ENCODE data around the gene DDAH2.

The DDAH2 gene

GRCh38 chr6:31730631-31731086, 1.6 kb upstream of the DDAH2 start:
- DNase-seq: peak in 1 of 3 experiments; percentile 23

GRCh38 chr6:31729979-31730630, 1.0 kb upstream of the DDAH2 start:
- peak in 1 of 3 experiments; percentile 62 for DNase-seq

- peak in 2 of 3 experiments; percentile 14 to 68 for DNase-seq
These were observed 448 bp upstream of the DDAH2 start for GRCh38 chr6:31729515-31729978.

DNA sequence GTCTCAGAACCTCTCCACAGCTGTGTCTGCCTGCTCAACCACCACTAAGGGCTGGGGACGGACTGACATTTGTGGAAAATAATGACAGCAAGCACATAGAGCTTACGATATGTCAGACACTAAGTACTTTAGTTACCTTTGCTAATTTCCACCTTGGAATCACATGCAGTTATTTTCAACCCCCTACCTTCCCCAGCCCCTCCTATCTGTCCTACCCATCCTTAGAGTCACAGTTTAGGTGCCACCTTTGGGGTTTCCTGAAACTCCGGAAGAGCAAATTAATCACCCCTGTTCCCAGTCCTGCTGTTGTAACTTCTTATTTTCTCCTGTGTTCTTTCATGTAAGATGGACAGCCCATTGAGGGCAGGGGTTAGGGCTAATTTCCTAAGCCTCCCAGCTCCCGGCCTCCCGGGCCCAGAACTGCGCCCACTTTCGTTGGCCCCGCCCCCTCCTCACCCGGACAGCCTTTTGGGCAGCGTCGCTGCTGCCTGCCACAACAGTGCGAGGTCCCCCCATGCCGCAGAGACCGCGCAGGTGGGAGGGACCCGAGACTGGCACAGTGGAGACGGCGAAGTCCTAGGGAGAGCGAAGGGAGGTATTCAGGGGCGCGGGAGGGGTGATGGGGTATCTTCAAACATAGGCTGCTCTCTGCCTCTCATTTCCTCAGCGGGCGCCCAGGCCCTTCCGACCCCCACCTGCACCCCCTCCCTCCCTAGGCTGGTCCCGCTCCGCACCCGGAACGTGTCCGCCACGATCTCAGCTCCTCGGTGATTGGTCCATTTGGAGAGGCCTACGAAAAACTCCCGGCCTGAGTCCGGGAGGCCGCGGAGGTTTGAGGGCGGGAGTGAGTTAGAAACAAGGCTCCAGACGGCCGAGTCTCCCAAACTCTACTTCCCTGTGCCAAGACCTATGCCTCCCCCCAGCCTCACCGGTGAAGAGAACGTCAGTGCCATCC, 1.1 kb downstream of the DDAH2 start:
- no peak for DNase-seq

DNA sequence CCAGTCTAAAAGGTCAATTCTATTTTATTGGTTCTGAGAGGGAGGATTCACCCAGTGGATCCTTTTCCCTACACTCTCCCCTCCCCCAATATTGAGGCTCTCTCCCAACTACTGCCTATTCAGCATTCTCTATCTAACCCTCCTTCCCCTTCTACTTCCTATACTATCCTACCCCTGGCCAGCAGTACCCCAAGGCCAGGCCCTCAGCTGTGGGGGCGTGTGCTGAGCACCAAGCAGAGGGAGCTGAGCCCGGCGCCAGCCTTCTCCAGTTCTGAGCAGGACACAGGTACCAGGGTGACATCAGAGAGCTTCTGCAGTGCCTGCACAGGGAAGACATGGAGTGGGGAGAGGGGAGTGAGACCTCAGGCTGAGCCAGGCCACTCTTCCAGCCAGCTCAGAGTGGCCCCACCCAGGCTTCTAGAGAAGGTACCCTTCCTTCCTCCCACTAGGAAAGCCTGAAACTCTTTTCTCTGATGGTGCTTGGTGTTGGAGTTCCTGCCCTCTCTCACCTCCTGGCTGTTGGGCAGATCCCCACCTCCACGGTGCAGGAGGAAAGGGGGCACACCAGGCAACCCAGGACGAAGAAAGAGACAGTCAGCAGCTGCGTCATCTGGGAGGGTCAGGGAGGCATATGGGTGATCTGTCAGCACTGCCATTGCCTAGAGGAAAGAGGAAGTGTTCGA, 1.9 kb downstream of the DDAH2 start:
- DNase-seq: no peak

GRCh38 chr6:31725502-31726350, 3.4 kb downstream of the DDAH2 start:
- no peak for DNase-seq

- no peak for DNase-seq
These were observed 5.0 kb downstream of the DDAH2 start for GRCh38 chr6:31723980-31724691.

DNA sequence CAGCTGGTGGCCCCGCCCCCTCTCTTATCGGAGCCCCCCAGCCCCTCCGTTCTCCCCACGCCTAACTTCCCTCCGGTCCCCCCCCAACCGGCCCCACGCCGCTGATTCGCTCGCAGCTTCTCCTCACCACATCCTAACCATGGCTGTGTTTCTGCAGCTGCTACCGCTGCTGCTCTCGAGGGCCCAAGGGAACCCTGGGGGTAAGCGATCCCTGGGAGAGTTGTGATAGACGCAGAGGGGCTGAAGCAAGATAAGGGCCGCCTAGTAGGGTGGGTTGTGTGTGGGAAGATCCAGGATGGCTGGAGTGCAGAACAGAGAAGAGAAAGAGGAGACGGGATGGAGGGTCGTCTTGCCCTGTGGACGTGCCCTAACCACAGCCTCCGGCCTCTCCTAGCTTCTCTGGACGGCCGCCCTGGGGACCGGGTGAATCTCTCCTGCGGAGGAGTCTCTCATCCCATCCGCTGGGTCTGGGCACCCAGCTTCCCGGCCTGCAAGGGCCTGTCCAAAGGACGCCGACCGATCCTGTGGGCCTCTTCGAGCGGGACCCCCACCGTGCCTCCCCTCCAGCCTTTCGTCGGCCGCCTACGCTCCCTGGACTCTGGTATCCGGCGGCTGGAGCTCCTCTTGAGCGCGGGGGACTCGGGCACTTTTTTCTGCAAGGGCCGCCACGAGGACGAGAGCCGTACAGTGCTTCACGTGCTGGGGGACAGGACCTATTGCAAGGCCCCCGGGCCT, 5.7 kb downstream of the DDAH2 start, which contains the start of gene MPIG6B:
Gene MPIG6B, plus strand, starts transcription at position 129 of the 735 bp plus-strand sequence. Its CDS starts 11 bp downstream, at position 140.
- DNase-seq: no peak

DNA sequence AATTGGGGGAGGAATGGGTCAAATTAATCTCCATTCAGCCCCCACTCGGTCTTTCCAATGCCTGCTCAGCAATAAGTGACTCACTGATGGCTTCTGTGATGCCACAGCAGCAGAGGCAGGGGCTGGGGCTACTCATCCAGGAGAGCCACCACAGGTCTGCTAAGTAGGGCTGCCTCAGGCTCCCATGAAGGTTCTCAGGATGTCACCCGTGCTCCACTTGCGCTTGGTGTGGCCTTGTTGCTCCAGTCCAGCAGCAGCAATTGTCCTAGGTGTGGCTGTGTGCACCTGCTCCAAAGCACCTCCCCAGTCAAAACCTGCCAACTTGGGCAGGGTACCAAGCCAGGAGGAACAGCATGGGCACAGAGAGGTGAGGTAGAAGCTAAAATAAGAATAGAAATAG, 6.9 kb downstream of the DDAH2 start:
- no peak for DNase-seq

DNA sequence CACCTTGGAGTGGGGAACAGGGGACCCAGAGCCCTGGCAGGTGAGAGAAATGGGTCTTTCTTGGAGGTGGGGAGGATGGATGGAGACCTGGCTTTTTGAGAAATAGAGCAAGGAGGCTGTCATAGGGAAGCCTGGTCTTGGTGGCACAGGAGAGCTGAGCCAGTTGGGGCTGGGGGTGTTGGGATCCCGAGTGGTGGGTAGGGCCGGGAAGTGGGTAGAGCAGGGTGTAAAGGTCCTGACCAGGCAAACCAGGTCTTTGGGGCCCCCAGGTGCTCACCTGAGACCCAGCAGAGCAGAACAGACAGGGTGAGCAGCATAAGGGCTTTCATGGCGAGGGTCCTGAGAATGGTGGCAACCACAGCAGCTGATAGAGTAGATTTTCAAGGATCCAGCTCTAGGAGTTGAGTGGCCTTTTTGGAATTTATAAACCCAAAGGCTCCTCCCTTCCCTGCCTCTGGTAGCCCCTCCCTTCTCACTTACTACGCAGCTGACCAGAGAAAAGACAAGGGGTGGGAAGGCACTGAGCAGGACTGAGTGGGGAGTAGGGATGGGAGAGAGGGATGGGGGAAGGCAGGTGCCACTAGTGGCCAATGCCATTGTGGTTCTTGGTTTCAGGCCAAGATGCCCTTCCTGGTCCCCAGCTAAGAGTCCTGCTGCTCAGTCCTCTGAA, 7.6 kb downstream of the DDAH2 start, which contains the start of gene LY6G6C:
Gene LY6G6C, minus strand, starts transcription at position 396 of the 670 bp plus-strand sequence. Its CDS starts 67 bp downstream, at position 329.
- DNase-seq: no peak

GRCh38 chr6:31720196-31720770, 8.8 kb downstream of the DDAH2 start:
- DNase-seq: no peak

DNA sequence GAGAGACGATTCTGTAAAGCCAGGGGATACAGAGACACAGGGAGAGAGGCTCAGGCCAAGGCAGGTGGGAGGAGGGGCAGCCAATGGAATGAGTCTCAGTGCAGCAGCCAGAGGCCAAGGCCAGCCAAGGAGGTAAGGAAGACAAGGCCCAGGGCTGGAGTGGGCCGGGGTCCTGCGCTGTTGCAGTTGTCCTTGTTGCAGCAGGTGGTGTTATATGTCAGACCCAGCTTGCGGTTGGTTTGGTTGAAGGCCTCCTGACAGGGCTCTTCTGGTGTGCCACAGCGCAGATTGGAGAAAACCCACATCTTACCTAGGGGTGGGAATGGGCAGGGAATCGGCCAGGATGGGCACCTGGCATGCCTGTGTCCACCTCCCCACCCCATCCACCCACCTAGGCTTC, 10.1 kb downstream of the DDAH2 start:
- no peak for DNase-seq

- DNase-seq: peak in 2 of 3 experiments; percentile 64 to 86
These were observed 10.8 kb downstream of the DDAH2 start for GRCh38 chr6:31718265-31718664.

DNA sequence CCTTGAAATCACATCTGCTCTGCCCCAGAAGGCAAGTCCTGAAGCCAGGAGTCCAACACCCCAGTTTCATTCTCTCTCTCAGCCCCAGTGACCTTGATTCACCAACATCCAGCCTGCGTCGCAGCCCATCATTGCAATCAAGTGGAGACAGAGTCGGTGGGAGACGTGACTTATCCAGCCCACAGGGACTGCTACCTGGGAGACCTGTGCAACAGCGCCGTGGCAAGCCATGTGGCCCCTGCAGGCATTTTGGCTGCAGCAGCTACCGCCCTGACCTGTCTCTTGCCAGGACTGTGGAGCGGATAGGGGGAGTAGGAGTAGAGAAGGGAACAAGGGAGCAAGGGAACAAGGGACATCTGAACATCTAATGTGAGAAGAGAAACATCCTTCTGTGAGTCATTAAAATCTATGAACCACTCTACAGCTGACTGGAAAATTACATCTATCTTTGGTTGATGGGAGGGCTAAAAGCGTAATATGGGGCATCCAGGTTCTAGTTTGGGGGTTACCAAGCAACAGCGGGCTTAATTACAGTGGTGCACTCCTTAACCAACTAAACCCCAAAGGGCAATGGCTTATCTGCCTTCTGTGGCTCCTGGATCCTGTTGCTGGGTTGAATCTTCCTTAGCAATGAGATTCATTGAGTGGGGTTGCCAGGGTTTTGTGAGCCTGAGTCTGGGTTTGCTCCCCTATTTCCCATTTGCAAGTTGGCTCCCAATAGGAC, 11.4 kb downstream of the DDAH2 start:
- peak in 2 of 3 experiments; percentile 38 to 56 for DNase-seq

GRCh38 chr6:31715022-31715958, 13.8 kb downstream of the DDAH2 start, which contains the start of gene LY6G6D:
Gene LY6G6D (plus strand): TSS chr6:31715348. CDS start chr6:31715356, 8 bp downstream.
- DNase-seq: no peak

DNA sequence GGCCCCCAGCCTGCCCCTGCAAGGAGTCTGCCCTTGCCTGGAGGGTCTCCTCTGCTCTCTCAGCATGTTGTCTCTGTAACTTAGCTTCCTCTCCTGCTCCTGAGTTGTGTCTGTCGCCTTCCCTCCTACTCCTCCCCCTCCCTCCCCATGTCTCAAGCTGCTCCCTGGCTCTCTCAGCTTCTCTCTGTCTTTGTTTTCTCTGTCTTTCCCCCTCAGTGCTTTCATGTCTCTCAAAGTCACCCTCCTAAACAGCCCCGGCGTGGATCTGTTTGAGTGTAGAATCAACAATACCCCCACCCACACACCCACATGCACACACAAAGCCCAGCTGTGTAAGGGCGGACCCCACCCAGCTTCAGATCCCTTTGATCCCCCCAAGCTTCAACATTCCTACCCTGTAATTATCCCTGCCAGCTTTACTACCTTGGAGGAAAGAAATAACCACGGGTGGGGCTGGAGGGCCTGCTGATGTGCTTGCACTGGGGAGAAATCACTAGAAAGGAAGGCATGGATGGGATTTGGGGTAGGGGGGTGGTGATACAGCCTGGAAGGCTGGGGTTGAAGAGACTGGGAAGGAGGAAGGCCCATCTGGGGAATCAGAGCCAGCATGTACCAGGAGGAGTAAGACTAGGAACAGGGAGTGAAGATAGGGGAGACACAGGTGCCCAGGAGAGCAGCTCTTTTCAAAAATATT, 15.0 kb downstream of the DDAH2 start:
- peak in 2 of 3 experiments; percentile 91 to 96 for DNase-seq

GRCh38 chr6:31713465-31713864, 15.6 kb downstream of the DDAH2 start:
- no peak for DNase-seq

Measured in NCI-H1417 (cell line).